Fibroblast of upper back skin (primary cell): ENCODE results near the gene SCGN.

Experiments
- DNase-seq: peaks from one replicate; pipeline ENCODE4 v3.0.0-alpha.2; 2013

SCGN gene

DNA sequence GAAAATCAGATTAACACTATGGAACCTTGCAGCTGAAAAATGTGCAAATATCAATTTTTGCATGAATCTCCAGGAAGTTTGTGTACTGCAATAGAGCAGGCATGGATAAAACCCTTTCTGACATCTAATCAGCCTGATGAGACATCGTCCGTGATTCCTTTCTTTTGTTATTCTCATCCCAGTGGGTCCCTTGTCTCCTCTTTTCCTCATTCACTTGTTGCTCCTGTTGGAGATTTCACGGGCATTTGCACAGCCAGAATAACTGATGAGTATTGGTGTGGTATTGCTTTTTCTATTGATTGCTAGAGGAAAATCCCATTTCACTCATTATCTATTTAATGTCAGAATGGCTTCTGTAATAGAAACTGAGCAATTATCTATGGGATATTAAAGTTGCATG, 39.9 kb downstream of the SCGN start:
- no peak for DNase-seq

DNA sequence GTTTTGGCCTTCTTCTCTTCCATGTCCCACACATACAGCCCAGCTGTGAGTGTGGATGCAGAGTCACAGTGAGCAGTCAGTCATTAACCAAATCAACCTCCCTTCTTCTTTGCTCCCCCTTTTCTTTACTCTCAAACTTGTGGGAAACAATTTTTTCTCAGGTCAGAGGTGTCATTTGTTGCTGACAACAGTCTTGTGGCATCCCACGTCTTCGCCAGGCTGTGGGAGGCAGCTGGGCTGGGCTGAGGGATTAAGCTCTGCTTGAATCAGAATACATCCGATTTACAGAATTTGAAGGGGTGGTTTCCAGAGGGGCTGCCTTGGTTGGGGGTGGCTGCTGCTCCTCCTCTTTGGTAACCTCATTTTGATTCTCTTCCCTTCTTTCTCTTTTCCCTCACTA, 40.5 kb downstream of the SCGN start:
- DNase-seq, result no peak

DNA sequence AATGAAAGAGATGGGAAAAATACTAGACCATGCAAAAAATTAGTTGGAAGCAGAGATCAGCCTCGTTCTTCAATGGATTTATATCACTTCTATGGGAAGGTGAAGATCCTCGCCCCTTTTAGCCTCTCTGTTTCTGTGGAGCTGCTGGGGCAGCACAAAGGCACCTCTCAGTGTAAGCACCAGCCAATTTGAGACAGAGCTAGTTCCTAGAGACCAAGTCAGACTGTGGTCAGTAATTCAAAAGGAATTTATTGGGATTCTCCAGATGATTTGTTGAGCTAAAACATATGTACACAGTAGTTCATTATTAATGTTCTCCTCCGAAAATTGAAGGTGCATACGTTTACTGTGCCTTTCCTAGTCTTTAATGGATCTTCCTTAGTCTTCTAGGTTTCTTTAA, 42.4 kb downstream of the SCGN start:
- DNase-seq, result peak; percentile 3

DNA sequence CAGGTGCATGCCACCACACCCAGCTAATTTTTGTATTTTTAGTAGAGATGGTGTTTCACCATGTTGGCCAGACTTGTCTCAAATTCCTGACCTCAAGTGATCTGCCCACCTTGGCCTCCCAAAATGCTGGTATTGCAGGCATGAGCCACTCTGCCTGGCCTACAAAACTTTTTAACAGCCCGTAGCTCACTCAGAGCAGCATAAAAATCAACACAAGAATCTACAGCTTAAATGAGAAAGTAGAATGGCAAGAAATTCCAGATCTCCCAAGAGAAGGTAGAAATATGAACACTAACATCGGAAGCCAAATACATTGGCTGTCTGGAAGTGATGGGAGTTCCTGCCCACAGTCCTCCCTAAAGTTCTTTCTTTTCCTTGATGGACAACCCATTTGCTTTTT, 43.7 kb downstream of the SCGN start:
- DNase-seq, result no peak

DNA sequence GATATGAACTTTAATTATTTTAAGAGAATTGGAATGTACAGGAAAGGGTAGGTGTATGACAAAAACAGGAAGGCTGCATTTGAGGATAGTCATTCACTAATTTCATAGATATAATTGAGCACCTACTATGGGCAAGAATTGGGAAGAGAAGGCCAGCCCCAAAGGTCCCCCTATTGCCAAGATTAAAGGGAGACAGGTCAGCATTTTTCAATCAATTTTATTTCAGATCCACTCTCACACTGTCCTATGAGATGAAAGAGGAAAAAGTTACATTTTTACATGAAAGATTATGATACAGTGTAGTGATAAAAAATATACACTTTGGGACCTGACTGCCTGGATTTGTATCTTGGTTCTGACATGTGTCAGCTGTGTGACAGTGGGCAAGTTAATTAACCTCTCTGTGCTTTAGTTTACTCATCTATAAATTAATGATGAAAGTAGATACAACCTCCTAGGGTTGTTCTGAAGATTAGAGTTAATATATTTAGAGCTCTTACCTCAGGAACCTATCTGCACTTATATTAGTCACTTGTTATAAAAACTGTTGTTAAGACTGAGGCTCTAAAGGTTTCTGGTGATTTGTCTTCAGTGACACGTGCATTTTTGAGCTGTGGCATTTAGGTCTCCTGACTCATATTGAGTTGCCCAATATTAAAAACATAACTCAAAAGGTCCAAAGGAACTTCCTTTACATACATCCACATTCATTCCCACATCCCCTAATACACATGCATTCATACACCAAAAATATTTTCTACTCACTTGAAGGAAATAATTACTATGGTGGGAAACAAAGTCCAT, 45.7 kb downstream of the SCGN start:
- DNase-seq, result peak; percentile 6

DNA sequence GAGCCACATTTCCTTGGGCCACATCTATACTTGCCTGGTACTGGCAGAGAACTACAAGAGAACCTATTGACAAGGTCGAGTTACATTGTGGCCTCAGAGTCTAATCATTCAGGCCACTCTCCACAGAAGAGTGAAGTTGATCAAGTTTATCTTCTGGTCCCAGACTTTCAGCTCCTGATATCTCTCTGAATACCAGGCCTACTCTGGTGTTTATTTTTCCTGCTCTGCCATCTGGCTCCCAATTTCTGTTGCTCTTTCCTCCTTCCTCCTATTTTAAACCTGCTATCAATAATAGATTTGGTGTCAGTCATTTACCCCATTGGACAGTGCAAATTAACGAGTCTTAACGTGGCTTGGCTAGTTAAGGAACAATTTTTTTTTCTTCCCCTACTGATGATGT, 46.6 kb downstream of the SCGN start:
- no peak for DNase-seq

DNA sequence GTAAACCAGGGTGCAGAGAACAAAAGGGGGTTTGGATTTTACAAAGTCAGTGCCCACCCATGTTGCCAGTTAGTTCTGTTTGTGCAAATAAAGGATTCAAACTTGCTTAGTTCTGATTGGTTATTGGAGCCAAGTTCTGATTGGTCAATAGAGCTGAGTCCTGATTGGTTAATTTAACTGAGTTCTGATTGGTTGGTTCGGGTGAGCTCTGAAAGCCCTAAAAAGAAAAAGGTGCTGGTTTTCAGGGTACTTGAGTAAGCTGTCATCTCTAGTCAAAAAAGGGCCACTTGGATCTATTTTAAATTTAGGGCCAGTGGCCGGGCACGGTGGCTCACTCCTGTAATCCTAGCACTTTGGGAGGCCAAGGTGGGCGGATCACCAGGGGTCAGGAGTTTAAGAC, 47.6 kb downstream of the SCGN start:
- DNase-seq, result no peak

DNA sequence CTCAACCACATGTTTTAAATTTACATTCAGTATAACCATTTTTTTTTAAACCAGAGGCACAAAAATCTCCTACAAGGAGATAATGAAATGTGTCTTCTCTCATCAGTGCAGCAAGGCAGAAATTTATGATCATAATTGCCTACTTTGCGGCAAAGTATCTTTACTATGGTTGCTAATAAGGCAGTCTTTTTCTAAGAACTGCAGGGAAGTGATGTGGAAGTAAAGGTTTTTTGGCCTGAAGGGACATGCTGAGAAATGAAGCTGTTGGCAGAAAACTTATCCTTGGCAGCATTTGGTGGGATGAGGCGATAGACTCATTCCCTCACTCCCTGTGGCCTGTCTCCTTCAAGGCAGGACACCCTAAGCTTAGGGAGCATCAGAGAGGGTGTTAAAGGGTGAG, 48.7 kb downstream of the SCGN start:
- DNase-seq, result no peak

DNA sequence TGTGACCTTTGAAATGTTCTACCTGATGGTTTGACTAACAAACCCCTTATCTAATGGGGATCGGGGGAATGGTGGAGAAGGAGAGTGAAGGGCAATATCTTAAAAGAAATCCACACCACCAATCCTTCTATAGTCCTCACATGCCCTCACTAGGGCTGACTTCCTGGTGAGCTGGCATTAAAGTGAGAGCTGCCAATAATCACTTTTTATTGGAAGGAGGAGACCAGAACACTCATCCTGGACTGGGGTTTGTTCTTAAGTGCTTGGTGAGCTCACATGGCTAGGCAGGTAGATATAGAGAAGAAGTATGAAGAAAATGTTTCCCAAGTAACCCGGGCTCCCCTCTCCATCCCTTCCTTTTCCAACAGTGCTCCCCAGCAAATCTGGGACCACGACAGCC, 49.8 kb downstream of the SCGN start:
- DNase-seq, result no peak

DNA sequence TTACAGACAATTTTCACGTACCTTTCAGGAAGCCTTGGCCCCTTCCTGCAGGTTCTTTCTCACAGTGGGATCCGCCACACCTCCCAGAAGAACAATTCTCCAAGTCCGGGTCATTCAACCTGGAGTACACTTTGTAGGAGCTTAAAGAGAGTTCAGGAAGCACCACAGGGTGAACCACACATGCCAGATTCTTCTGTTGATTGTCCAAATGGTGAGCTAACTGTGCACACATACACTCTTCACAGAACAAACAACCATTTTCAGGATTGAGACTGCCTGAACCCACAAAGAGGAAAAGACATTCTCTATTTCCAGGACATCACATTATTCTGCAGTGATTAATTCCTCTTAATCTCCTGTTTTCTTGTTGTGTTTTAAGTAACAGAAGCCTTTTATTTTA, 51.0 kb downstream of the SCGN start:
- no peak for DNase-seq

DNA sequence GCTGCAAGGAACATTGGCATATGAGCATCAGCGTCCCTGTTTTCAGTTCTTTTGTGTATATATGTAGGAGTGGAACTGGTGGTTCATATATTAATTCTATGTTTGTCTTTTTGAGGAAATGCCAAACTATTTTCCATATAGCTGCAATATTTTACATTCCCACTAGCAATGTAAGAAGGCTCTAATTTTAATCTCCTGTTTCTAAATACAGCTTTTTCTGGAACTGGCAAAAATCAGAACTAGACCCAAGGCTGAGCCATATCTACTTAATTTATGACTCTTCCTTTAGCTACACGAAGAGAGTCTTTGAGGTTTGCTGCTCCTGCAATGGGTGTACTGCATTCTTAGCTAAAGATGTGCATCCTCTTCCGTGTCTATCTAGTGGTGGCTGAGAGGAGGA, 52.0 kb downstream of the SCGN start:
- no peak for DNase-seq

DNA sequence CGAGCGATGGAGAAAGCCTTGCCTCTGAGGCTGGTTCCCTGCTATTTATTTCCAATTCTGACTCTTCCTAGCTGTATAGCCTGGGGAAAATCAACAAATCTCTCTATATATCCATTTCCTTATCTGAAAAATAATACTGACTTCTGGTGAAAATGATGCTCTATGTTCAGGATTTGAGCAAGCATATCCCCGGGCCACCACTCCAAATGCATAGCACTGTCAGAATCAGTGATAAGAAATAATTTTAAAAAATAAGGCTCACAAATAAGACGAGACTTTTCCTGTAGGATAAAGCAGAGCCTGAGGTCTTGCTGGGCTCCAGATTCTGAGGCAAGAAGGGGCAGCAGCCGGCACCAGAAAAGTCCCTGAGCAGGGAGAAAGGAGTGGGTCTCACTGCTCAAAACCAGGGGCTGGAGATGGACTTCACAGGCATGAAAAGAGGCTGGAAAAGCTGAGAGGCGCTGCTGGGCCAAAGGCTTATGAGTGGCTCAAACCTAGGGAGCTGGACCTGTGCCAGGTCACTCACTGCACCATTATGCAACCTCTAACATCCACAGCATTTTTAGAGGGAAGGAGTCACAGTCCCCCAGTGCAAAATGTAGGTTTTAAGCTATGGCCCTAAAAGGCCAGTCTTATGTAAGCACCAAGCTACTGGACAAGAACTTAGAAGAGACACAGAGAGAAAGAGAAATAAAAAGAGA, 54.4 kb downstream of the SCGN start:
- DNase-seq, result no peak

DNA sequence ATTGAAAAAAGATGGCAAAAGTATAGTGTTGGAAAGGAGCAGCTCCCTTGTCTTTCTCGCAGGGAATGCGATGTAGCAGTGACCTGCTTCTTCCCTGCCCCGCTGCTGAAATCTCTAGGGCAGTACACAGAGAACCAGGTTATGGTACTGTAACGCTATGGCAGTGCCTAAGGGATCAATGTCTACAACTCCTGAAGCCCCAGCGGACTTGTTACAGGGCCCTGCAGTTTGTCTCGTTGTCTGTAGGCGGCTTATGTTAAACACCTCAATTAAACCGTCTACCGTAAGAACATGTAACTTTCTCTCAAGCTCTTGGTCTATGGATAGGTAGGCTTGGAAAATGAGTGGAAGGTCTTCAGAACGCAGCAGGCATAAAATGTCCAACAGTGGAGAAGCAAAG, 57.7 kb downstream of the SCGN start:
- DNase-seq, result no peak

DNA sequence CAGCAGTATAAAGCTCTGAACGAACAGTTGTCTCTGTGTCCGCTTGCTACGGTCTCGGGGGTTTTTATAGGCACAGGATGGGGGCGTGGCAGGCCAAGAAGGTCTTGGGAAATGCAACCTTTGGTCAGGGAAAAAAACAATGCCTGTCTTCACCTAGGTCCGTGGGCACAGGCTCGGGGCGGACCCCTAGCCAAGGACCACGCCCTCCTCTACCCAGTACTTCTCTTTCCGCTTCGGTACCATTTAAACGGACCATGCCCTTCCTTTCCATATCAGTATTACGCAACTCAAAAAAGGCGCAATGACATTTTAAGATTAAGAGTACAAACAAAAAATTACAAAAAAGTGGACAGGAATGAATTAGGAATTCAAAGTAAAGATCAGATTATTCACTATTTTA, 58.3 kb downstream of the SCGN start:
- no peak for DNase-seq

DNA sequence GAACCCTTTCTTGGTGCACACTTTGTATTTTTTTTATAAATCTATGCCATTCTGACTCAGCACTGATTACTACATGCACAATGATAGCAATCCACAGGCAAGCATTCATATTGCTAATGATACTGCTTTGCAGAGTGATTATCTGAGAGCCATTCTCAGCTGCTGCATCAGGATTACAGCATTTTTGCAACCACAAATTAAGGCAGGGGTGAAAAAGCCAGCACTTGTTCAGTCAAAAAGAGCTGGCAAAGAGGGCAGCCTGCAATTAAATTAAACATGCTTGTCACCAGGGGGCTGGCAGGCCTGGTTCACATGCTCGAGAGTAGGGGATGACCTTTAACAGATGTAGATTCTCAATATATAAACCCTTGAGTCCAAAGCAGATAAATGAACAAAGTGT, 61.8 kb downstream of the SCGN start:
- no peak for DNase-seq

DNA sequence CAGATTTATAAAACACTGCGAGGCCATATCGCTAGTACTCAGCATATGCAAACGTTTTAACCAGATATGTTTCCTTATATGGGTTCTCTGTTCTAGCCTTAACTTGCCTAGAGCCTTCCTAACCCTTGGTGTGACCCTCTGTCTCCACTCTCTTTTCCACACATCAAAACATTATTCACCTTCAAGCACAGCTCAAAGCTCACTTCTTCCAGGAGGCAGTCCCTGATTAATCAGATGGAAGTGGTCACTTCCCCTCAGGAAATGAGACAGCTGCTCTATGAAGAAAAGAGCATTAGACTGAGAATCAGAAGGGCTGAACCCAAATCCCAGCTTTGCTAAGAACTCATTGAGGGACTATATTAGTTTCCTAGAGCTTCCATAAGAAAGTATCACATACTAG, 62.8 kb downstream of the SCGN start:
- DNase-seq, result no peak

DNA sequence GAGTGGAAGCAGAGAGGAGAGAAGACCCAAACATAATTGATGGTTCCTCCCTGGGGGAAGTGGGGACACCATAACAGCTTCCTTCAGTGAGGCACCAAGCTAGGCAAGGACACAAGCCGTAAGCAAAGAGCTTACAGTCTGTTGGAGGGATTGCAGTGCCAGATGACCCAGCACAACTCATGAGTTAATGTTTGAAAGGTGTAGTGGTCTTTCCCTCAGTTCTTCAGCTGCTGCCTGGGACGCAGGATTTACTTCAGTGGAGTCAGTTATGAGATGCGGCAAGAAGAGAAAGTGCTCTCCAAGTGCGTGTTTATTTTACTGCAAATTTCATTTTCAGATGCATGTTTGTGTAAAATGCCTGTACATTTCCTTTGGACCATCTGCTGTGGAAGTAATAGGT, 63.8 kb downstream of the SCGN start:
- no peak for DNase-seq

DNA sequence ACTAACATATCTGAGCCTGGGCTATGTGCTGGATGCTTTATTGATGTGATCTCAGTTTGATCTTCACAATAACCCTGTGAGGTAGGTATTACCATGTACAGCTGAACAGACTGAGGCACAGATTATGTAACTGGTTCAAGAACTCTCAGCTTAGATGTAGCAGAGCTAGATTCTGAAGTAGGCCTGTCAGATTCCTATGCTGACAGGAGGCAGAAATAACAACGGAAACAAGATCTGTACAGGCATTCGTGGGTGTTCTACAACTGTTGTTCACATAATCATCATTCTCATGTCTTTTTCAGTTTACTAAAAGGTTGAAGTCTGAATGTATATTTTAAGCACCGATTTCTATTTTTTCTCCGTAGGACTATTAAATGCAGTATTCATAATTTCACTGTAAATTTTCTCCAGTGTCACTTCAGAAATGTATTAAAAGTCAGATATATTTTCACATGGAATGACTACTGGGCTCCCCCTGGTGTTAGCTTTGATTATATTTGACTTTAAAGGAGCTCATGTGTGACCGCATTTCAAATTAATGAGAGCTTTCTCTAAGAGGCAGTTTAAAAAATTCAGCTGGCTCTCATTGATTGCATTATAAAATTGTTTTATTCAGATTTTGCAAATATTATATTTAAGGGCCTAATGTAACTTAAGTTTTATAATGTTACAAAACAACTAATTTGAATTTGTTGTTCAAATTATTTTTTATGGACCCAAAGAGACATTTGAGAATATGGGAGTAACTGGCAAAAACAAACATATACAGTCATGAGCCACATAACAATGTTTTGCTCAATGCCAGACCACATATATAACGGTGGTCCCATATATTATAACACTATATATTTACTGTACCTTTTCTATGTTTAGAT, 66.1 kb downstream of the SCGN start:
- peak; percentile 26 for DNase-seq

DNA sequence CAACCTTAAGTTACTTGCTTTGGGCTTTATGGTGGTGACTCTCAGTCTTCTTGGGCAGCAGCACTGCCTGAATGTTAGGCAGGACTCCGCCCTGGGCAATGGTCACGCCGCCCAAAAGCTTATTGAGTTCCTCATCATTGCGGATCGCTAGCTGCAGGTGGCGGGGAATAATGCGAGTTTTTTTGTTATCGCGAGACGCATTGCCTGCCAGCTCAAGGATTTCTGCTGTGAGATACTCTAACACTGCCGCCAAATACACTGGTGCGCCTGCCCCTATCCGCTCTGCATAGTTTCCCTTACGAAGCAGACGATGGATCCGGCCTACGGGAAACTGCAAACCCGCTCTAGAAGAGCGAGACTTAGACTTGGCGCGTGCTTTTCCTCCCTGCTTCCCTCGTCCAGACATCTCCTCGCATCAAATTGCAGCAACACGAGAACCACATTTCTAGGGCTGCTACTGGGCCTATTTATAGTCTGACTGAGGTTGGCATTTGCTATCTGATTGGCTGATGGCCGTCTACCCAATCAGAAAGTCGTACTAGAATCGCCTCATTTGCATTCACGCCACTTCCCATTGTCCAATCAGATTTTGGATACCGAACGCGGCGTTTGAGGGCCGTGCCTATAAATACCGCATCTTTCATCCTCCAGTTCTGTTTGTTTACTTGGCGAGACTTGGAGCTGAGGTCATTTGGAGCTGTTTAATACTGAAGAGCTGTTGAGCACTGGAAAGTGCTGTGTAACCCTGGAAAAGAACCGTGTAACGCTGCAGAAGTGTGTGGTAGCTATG, 74.3 kb downstream of the SCGN start:
- DNase-seq, result no peak

DNA sequence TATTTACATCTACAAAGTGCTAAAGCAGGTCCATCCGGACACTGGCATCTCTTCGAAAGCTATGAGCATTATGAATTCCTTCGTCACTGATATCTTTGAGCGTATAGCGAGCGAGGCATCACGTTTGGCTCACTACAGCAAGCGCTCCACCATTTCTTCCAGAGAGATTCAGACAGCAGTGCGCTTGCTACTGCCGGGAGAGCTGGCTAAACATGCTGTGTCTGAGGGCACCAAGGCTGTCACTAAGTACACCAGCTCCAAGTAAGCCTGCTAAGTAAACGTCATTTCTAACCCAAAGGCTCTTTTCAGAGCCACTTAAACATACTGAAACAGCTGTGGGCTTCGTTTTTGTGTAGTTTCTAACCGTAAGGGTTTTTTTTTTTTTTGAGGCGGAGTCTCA, 75.0 kb downstream of the SCGN start:
- DNase-seq, result no peak

DNA sequence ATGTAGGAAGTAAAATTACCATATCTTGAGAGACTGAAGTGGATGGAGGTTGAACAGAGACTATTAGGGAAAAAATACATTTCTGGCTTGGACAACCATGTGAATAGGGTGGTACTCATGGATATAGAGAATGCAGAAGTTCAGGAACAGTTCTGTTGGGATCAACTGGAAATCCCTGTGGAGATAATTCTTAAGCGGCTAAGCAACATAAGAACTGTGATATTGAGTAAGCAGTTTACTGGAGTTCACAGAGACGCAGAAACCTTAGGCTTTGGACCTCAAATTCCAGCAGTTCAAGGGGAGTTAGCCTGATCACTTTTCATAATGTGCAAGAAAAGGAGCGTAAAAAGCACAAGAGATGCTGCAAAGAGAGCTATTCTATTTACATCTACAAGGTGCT, 78.9 kb downstream of the SCGN start:
- no peak for DNase-seq

DNA sequence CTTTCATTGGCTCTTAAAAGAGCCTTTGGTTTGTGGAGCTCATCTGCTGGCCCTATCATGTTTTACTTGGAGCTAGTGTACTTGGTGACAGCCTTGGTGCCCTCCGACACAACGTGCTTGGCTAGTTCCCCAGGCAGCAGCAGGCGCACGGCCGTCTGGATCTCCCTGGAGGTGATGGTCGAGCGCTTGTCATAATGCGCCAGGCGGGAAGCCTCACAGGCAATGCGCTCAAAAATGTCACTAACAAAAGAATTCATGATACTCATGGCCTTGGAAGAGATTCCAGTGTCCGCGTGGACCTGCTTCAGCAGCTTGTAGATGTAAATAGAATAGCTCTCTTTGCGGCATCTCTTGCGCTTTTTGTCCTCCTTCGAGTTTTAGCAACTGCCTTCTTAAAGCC, 79.7 kb downstream of the SCGN start:
- DNase-seq, result no peak
